HG03039 (cell line): Measurements from ENCODE around the gene LSP1.
"Not testable (repeated sequence)": the region's sequence is repeated elsewhere in the genome, so short reads cannot be mapped to it uniquely, and the experiment has no call there.

Experiments
- ATAC-seq: cut with Tn5 transposase; IDR thresholded peaks from one replicate; pipeline ENCODE4 v1.9.1; 2021; ENCODE audit warnings: mild to moderate bottlenecking, moderate library complexity; ENCODE audit not compliant: unreplicated experiment

The LSP1 gene

GRCh38 chr11:1862588-1863351 lies 9.9 kb downstream of the LSP1 start:
- no peak for ATAC-seq

- ATAC-seq: no peak
Observed at GRCh38 chr11:1863352-1864216, 10.7 kb downstream of the LSP1 start.

- ATAC-seq: no peak
Observed at GRCh38 chr11:1864231-1864630, 11.3 kb downstream of the LSP1 start.

GRCh38 chr11:1864831-1865665 lies 12.2 kb downstream of the LSP1 start:
- ATAC-seq: no peak

- ATAC-seq: no peak
Observed at GRCh38 chr11:1866226-1866625, 13.3 kb downstream of the LSP1 start.

- no peak for ATAC-seq
Observed at GRCh38 chr11:1866776-1867175, 13.9 kb downstream of the LSP1 start.

GRCh38 chr11:1867381-1867780 lies 14.5 kb downstream of the LSP1 start:
- no peak for ATAC-seq

- ATAC-seq: no peak
Observed at GRCh38 chr11:1868056-1868635, 15.3 kb downstream of the LSP1 start.

GRCh38 chr11:1868636-1869291 lies 15.9 kb downstream of the LSP1 start:
- ATAC-seq: no peak

- ATAC-seq: no peak
Observed at GRCh38 chr11:1869427-1870325, 16.8 kb downstream of the LSP1 start.

- no peak for ATAC-seq
Observed at GRCh38 chr11:1870326-1870696, 17.4 kb downstream of the LSP1 start.

GRCh38 chr11:1870721-1871466 lies 18.0 kb downstream of the LSP1 start:
- ATAC-seq: no peak

- no peak for ATAC-seq
Observed at GRCh38 chr11:1871531-1871930, 18.6 kb downstream of the LSP1 start.

GRCh38 chr11:1872267-1872985 lies 19.5 kb downstream of the LSP1 start:
- no peak for ATAC-seq

- no peak for ATAC-seq
Observed at GRCh38 chr11:1873048-1873812, 20.3 kb downstream of the LSP1 start.

- ATAC-seq: not testable (repeated sequence)
Observed at GRCh38 chr11:1873813-1874150, 20.9 kb downstream of the LSP1 start.

- ATAC-seq: not testable (repeated sequence)
Observed at GRCh38 chr11:1874441-1875092, 21.7 kb downstream of the LSP1 start.
